H1 (cell line): ENCODE data around the gene REPS2.

Source experiments
- CBX8 ChIP-seq: fragments of 300-800, 300-1000 bp; sonication (generic); IDR thresholded peaks from 2 replicates; pipeline ENCODE4 v1.7.1; 2016; ENCODE audit warnings: low read depth, low read length, borderline replicate concordance
- RXRA ChIP-seq: IDR thresholded peaks from 2 replicates; pipeline ENCODE4 v1.6.1; 2011; ENCODE audit warnings: low read depth, mild to moderate bottlenecking, low read length, moderate library complexity; ENCODE audit not compliant: insufficient read depth
- SUZ12 ChIP-seq: fragments of 200-600 bp; sonication (generic); IDR thresholded peaks from 2 replicates; pipeline ENCODE4 v1.6.1; 2012; ENCODE audit warnings: mild to moderate bottlenecking, inconsistent platforms, low read length, moderate library complexity, mixed read lengths

DNA sequence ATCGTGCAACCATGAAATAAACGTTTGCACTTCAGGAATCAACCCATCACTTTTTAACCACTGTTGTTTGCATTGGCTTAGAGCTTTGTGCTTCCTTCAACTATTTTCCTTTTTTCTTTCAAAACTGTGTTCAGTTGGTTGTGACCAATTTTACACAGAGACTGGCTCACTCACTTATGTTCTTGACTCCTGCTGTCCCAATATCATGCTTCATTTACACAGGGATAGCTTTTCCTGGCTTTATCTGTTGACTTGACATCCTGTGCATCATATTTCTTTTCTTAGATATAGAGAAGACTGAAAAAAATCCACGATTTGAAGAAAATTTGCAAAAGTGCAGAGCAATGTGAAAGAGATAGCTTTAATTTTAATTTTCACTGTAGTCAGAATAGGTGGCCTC, 38.8 kb downstream of the REPS2 start:
- no peak for TF ChIP-seq CBX8
- no peak for TF ChIP-seq RXRA
- no peak for TF ChIP-seq SUZ12
